Skin epidermis (tissue), 12 donors: ENCODE results near the gene BEX1.

Experiments used
- H3K27ac ChIP-seq, 21 experiments: fragments of 200-600 bp; sonication (generic) in 11 of 21; one replicate each; pipeline ENCODE4 v1.5.0; 2020; ENCODE audit warnings: mild to moderate bottlenecking in 3 of 21, inconsistent platforms in 2 of 21, moderate library complexity in 2 of 21
- H3K4me3 ChIP-seq, 7 experiments: fragments of 200-600 bp; sonication (generic) in 2 of 7; one replicate each; pipeline ENCODE4 v1.5.0; 2020; ENCODE audit warnings: inconsistent platforms in 2 of 7, mild to moderate bottlenecking in 2 of 7, moderate library complexity in 1 of 7

Gene BEX1

DNA sequence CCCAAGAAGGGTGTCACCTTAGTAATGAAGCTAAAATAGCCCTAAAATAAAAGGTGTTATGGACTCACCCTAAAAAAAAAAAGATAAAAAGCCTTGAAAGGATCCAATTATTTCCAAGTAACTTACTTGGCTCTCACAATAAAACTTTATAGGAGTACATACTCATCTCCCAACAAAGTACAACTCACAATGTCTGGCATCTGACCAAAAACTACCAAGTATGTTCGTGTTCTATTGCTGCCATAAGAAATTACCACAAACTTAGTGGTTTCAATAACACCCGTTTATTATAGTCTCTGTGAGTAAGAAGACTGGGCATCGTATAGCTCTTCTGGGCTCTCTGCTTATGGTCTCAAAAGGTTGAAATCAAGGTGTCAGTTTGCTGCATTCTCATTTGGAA, 51.0 kb downstream of the BEX1 start:
- H3K27ac ChIP-seq, result no peak overlapping the region
- H3K4me3 ChIP-seq, result no peak overlapping the region
